KOPT-K1 (cell line): Measurements from ENCODE around the gene CYP27B1.

Experiments used
- H3K27ac ChIP-seq: fragments of 200-600 bp; sonication (generic); 2 replicates; pipeline ENCODE4 v1.5.1; 2016; ENCODE audit warnings: antibody characterized with exemption, mild to moderate bottlenecking, low read depth, low read length; ENCODE audit not compliant: poor library complexity, severe bottlenecking
- H3K36me3 ChIP-seq: fragments of 200-600 bp; sonication (generic); 2 replicates; pipeline ENCODE4 v1.5.1; 2017; ENCODE audit warnings: antibody characterized with exemption, mild to moderate bottlenecking, low read length, moderate library complexity; ENCODE audit not compliant: insufficient read depth
- H3K9me3 ChIP-seq: fragments of 200-600 bp; sonication (generic); 2 replicates; pipeline ENCODE4 v1.5.1; 2017; ENCODE audit warnings: antibody characterized with exemption, low read length, mild to moderate bottlenecking; ENCODE audit not compliant: insufficient read depth, poor library complexity, severe bottlenecking

The CYP27B1 gene

GRCh38 chr12:57763881-57764661 is 2.8 kb downstream of the CYP27B1 start:
- Histone ChIP-seq H3K27ac (no peak overlapping the region), H3K9me3 (no peaks in the 10 kb centered on the region), H3K36me3 (peaks cover 61% of the 10 kb centered on the region)

- Histone ChIP-seq H3K9me3 (no peaks in the 10 kb centered on the region), H3K27ac (no peak overlapping the region), H3K36me3 (peaks cover 61% of the 10 kb centered on the region)
These were observed 4.4 kb downstream of the CYP27B1 start for GRCh38 chr12:57762463-57762862.

DNA sequence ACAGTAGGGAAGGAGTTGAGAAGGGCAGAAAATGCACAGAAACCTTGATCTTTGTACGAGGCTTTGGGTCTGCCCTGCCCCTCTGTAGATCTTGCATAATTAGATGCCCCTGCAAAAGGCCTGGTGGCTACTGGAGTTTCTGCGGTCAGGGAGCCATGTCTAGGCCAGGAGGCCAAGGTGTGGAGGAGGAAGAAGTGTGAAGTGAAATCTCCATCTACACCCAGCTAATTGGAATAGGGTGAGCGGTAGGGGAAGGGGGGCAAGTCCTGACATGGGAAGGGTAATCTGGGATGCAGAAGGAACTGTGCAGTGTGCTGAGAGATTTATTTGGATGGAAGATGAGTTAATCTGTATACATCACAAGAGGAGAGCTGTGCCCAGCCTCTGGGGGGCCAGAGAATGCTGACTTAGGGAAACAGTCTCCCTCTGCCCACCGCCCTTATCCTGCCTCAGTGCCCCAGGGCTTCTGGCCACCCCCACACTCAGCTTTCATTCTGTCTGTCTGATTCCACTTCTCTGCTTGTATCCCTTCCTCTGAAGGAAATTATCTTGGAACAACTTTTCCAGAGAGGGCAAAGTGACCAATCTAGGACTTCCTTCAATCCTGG is 5.4 kb downstream of the CYP27B1 start:
- H3K9me3 ChIP-seq = no peaks in the 10 kb centered on the region
- H3K36me3 ChIP-seq = peaks cover 64% of the 10 kb centered on the region
- no peak overlapping the region for H3K27ac ChIP-seq

DNA sequence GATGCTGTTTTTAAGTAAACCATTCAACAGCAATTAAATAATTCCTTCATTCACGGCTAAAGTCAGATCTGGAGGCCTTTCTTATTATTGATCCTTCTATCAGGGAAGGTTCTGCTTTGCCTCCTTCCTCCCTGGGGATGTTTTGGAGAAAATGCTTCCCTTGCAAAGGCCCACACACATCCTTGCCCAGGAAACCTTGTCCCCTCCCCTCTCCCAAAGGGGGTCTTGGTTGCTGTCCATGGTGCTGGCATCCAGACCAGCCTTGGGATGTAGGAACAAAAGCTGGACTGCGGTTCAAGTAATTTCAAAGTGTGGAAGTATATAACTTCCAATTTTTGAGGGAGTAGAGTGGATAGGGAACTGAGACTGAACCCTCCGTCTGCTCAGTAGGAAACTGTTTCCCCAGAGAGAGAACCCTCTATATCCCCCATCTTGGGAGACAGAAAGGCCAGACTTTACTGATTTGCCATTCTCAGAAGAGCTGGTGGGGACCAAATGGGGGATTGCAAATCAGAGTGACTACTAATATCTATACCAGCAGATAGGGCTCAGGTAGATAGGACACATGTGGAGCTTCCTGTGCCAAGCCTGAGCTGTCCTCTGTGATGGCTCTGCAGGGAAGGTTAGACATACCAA is 6.4 kb downstream of the CYP27B1 start:
- no peaks in the 10 kb centered on the region for H3K9me3 ChIP-seq
- no peak overlapping the region for H3K27ac ChIP-seq
- H3K36me3 ChIP-seq = peaks cover 64% of the 10 kb centered on the region

DNA sequence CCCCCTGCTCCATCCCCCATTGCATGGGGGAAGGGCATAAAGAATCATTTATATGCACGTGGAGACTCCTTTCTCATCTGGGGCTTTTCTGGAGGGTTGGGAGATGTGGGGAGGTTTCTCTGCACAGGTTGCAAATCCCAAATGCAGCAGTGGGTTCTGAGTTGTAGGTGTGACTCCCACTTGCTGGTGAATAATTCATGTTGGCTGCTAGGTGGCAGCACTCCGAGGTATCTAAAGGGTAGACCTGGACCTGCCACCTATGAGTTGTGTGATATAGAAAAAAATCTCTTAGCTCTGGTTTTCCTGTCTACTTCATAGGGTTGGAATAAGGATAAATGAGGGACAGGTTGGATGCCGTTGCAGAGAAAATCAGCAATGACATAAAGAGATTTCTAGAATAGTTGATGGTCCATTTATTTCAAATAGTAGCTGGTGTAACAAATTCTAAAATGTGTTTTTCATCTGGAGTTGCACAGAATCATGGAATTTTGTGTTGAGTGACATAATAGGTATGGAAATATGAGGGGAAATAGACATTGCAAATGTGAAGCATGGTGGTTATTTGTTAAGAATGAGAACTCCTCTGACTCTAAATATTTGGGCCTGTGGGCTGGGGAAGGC is 7.4 kb downstream of the CYP27B1 start:
- Histone ChIP-seq H3K27ac (no peak overlapping the region), H3K9me3 (no peaks in the 10 kb centered on the region), H3K36me3 (peaks cover 64% of the 10 kb centered on the region)

GRCh38 chr12:57758552-57759359 is 8.1 kb downstream of the CYP27B1 start:
- no peak overlapping the region for H3K27ac ChIP-seq

GRCh38 chr12:57757771-57758170 is 9.1 kb downstream of the CYP27B1 start:
- Histone ChIP-seq H3K27ac (no peak overlapping the region), H3K9me3 (no peaks in the 10 kb centered on the region), H3K36me3 (peaks cover 59% of the 10 kb centered on the region)

More at GRCh38 chr12:57758552-57759359, 8.1 kb downstream of the CYP27B1 start:
- H3K36me3 ChIP-seq = peaks cover 64% of the 10 kb centered on the region
- no peaks in the 10 kb centered on the region for H3K9me3 ChIP-seq

DNA sequence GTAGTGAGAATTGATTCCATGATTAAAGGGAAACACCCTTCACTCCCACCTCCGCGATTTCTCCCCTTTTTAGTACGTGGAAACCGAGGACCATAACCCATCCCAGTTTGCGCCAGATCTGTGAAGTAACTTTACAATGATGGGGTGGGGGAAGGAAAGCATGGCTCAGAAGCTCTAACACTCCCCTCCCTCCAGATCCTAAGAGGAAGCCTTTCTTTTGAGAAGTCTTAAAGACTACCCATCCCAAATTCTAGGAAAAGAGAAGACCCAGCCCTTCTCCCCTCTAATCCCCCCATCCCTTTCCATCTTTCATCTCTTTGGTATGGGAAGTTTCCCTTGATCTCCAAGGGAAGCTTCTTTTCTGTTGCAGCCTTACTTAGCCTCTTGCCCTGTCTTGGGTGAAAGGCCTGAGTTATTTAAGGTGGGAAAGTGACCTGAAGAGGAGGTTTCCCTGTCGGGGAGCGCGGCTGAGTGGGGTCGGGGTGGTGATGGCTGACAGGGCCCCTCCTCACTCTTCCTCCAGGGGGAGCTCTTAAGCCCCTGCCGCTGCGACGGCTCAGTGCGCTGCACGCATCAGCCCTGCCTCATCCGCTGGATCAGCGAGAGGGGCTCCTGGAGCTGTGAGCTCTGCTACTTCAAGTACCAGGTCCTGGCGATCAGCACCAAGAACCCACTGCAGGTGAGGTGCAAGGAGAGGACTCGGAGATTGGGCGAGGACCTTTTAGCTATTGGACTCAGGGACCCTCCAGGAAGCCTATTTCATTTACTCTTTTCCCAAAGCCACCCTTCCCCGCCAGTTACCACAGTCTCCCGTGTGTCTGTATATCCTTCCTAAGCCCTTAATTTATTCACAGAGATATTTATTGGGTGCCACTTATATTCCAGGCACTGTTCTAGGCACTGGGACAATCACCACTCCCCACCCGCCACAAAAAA is 10.2 kb downstream of the CYP27B1 start:
- H3K9me3 ChIP-seq = no peaks in the 10 kb centered on the region
- H3K27ac ChIP-seq = peak overlapping the region; percentile 45
- peaks cover 49% of the 10 kb centered on the region for H3K36me3 ChIP-seq

- peaks cover 43% of the 10 kb centered on the region for H3K36me3 ChIP-seq
- no peaks in the 10 kb centered on the region for H3K9me3 ChIP-seq
- peak overlapping the region; percentile 45 for H3K27ac ChIP-seq
These were observed 11.2 kb downstream of the CYP27B1 start for GRCh38 chr12:57755454-57756372.

DNA sequence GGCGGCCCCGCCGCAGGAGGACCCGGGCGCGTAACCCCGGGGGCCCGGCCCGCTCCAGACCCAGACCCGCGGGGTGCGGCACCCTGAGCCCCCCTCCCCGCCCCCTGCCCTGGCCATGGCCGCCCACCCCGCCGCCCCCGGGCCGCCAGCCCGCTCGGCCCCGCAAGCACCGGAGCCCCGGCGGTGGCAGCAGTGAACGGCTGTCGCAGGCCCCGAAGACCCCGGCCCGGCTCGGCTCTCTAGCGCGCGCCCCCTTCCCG is 11.8 kb downstream of the CYP27B1 start:
- H3K27ac ChIP-seq = peak overlapping the region; percentile 45
- H3K9me3 ChIP-seq = no peaks in the 10 kb centered on the region
- peaks cover 43% of the 10 kb centered on the region for H3K36me3 ChIP-seq

GRCh38 chr12:57754411-57755193 is 12.3 kb downstream of the CYP27B1 start, which contains the start of gene MARCHF9:
Gene MARCHF9, plus strand, starts transcription at chr12:57755103. Its CDS starts 426 bp downstream, at chr12:57755529.
- H3K27ac ChIP-seq = peak within 1 kb of the TSS; percentile 45
- H3K9me3 ChIP-seq = no peaks in the 10 kb centered on the region
- H3K36me3 ChIP-seq = peaks cover 43% of the 10 kb centered on the region

GRCh38 chr12:57753756-57754337 is 13.0 kb downstream of the CYP27B1 start:
- peaks cover 43% of the 10 kb centered on the region for H3K36me3 ChIP-seq
- no peak overlapping the region for H3K27ac ChIP-seq
- no peaks in the 10 kb centered on the region for H3K9me3 ChIP-seq
